Testis (tissue), 3 donors: Measurements from ENCODE around the gene HES4. TPM values are rescaled to one million over a fixed set of nuclear protein-coding genes. Genes with fewer than 3 reads are reported as not detected.

Source experiments
- DNase-seq: peaks from one replicate; pipeline ENCODE4 v3.0.0-alpha.2; 2019
- H3K27ac ChIP-seq, 2 donors: fragments of 200-600 bp; sonication (generic); one replicate each; pipeline ENCODE4 v1.5.1; 2019
- H3K27me3 ChIP-seq: fragments of 200-600 bp; sonication (generic); one replicate; pipeline ENCODE4 v1.5.1; 2019
- H3K36me3 ChIP-seq: fragments of 200-600 bp; sonication (generic); one replicate; pipeline ENCODE4 v1.5.1; 2017; ENCODE audit warnings: low read depth; ENCODE audit errors: missing control alignments
- H3K4me1 ChIP-seq: fragments of 200-600 bp; sonication (generic); one replicate; pipeline ENCODE4 v1.5.1; 2019
- H3K4me3 ChIP-seq, 2 donors: fragments of 200-600 bp; sonication (generic); one replicate each; pipeline ENCODE4 v1.5.1; 2017 to 2019
- H3K9me3 ChIP-seq: fragments of 200-600 bp; sonication (generic); one replicate; pipeline ENCODE4 v1.5.1; 2017
- POLR2A ChIP-seq: fragments of 450-650 bp; IDR thresholded peaks from one replicate; pipeline ENCODE4 v1.6.1; 2017; ENCODE audit warnings: antibody characterized with exemption, mild to moderate bottlenecking, moderate library complexity
- WGBS, 2 donors: methylation state at CpG; one replicate each; pipeline ENCODE4 v1.1.5; 2018; 5-methylcytosine and 5-hydroxymethylcytosine counted together
- intact Hi-C: fragments of 100-400 bp; cut with DNase I; formaldehyde crosslinking; loops from one replicate; pipeline ENCODE4 v1.15.1; 2023; ENCODE audit warnings: low total_unique reads
- polyA plus RNA-seq: library from polyadenylated mRNA; stranded (reverse); fragments of 350-450 nt; fragmentation: Illumina TruSeq; extraction: RNeasy Lipid Tissue Mini Kit (QIAGEN cat#74804); gene quantifications from one replicate; pipeline ENCODE4 v1.2.3, GENCODE V29; 2014; ENCODE audit warnings: low read depth, low replicate concordance; ENCODE audit not compliant: insufficient read depth
- small RNA-seq, 2 donors: library from RNA; depleted of rRNA; stranded (forward); fragments of <200 nt; gene quantifications; one replicate each; pipeline ENCODE3, GENCODE V24; 2016
- total RNA-seq, 2 donors: library from RNA; depleted of rRNA; stranded (reverse); fragments of >200 nt; gene quantifications; one replicate each; pipeline ENCODE4 v1.2.3, GENCODE V29; 2016
- TF ChIP-seq, protein P1 (sequence below), 3 experiments: fragments of 450-650 bp in 2 of 3; fragments of 200-600 bp in 1 of 3; sonication (generic) in 1 of 3; IDR thresholded peaks; one replicate each; pipeline ENCODE4 v1.5.1; 2016 to 2019; ENCODE audit warnings: antibody characterized with exemption in 3 of 3, mild to moderate bottlenecking in 2 of 3, moderate library complexity in 1 of 3

Gene HES4
- total and polyA plus RNA-seq, 3 donors from 2014 or later: 2.3 to 27.5 (median 26.4) TPM

DNA sequence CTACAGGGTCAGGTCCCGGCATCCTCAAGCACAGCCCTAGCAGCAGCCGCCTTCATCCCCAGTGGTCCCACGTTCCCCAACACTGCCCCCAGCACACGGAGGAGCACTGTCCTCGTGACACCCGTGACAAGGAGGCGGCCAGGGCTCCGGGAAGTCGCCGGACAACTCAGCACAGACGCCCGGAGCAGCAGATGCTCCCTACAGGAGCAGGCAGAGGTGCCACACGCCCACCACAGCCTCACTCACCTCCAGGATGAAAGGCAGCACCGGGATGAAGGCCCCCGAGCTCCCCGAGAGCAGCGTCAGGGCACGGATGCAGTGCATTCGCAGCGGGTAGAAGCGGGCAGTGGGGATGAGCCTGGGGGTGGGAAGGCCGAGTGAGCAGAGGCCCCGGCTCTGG lies 49.0 kb downstream of the HES4 start:
- intact Hi-C loops: no loop called here
- 92 to 94% methylated on average over 15 to 23 of the region's 23 CpGs for WGBS, 2 donors
- no peaks in the 10 kb centered on the region for H3K27me3 ChIP-seq
- no peaks in the 10 kb centered on the region for H3K4me1 ChIP-seq
- H3K27ac ChIP-seq: no peak overlapping the region
- TF ChIP-seq, protein P1, sequence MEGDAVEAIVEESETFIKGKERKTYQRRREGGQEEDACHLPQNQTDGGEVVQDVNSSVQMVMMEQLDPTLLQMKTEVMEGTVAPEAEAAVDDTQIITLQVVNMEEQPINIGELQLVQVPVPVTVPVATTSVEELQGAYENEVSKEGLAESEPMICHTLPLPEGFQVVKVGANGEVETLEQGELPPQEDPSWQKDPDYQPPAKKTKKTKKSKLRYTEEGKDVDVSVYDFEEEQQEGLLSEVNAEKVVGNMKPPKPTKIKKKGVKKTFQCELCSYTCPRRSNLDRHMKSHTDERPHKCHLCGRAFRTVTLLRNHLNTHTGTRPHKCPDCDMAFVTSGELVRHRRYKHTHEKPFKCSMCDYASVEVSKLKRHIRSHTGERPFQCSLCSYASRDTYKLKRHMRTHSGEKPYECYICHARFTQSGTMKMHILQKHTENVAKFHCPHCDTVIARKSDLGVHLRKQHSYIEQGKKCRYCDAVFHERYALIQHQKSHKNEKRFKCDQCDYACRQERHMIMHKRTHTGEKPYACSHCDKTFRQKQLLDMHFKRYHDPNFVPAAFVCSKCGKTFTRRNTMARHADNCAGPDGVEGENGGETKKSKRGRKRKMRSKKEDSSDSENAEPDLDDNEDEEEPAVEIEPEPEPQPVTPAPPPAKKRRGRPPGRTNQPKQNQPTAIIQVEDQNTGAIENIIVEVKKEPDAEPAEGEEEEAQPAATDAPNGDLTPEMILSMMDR (IDR thresholded peaks at IDR 0.05): no peak
- no peak for TF ChIP-seq POLR2A
- no peak overlapping the region for H3K4me3 ChIP-seq
- H3K9me3 ChIP-seq: no peaks in the 10 kb centered on the region
- DNase-seq: no peak
- no peaks in the 10 kb centered on the region for H3K36me3 ChIP-seq

DNA sequence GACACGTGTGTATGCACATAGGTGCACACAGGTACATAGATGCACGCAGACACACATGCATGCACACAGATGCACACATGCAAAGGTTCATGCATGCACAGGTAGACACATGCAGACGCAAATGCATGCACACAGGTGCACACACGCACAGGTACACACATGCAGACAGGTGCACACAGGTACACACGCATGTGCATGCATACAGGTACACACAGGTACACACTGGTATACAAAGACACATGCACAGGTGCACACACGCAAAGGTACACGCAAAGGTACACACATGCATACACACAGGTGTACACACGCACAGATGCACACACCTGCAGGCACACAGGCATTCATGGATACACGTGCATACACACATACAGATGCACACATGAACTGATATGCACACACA lies 49.6 kb downstream of the HES4 start:
- Histone ChIP-seq H3K36me3 (no peaks in the 10 kb centered on the region), H3K4me3 (no peak overlapping the region)

More for the DNA sequence above, 49.6 kb downstream of the HES4 start:
- H3K27ac ChIP-seq: no peak overlapping the region
- intact Hi-C loops: no loop called here
- DNase-seq: no peak
- H3K9me3 ChIP-seq: no peaks in the 10 kb centered on the region
- 93 to 96% methylated on average over 8 to 9 of the region's 9 CpGs for WGBS, 2 donors
- no peaks in the 10 kb centered on the region for H3K4me1 ChIP-seq
- TF ChIP-seq, protein P1 (IDR thresholded peaks at IDR 0.05): no peak
- H3K27me3 ChIP-seq: no peaks in the 10 kb centered on the region

Small RNAs within 50 kb of the gene (small RNA-seq; reads per million reads assigned to genes)
- 0 reads per million in 2 donors for gene AL645608.3

Other genes with a start within 250 kb of the HES4 start
- gene SAMD11, start 76.2 kb downstream of the HES4 start, total RNA-seq: 10 to 100 TPM; 36.9 to 47.2 TPM
- 7.9 TPM for gene SAMD11, start 76.2 kb downstream of the HES4 start, polyA plus RNA-seq
- 10 to 100 TPM; 82.5 to 94.0 TPM for gene NOC2L, start 40.8 kb downstream of the HES4 start, total RNA-seq
- 78.3 TPM for gene NOC2L, start 40.8 kb downstream of the HES4 start, polyA plus RNA-seq
- gene KLHL17, start 39.5 kb downstream of the HES4 start, total RNA-seq: 10 to 100 TPM; 34.9 to 36.4 TPM
- 16.0 TPM for gene KLHL17, start 39.5 kb downstream of the HES4 start, polyA plus RNA-seq
- gene PLEKHN1, start 33.6 kb downstream of the HES4 start, total RNA-seq: under 1 TPM; 0.47 to 0.56 TPM
- gene PLEKHN1, start 33.6 kb downstream of the HES4 start, polyA plus RNA-seq: 0.21 TPM
- 1 to 10 TPM; 3.2 to 4.9 TPM for gene PERM1, start 18.0 kb downstream of the HES4 start, total RNA-seq
- 0.65 TPM for gene PERM1, start 18.0 kb downstream of the HES4 start, polyA plus RNA-seq
- 10 to 100 TPM; 22.8 to 24.0 TPM for gene ISG15, start 13.4 kb upstream of the HES4 start, total RNA-seq
- 16.6 TPM for gene ISG15, start 13.4 kb upstream of the HES4 start, polyA plus RNA-seq
- 100 to 1,000 TPM in 1 of 2 donors, 10 to 100 TPM in 1; 99.4 to 108 TPM for gene AGRN, start 20.0 kb upstream of the HES4 start, total RNA-seq
- gene AGRN, start 20.0 kb upstream of the HES4 start, polyA plus RNA-seq: 48.9 TPM
- under 1 TPM; 0.19 to 0.31 TPM for gene RNF223, start 74.2 kb upstream of the HES4 start, total RNA-seq
- not detected for gene RNF223, start 74.2 kb upstream of the HES4 start, polyA plus RNA-seq
- 10 to 100 TPM; 50.7 to 68.3 TPM for gene C1orf159, start 116.0 kb upstream of the HES4 start, total RNA-seq
- gene C1orf159, start 116.0 kb upstream of the HES4 start, polyA plus RNA-seq: 40.7 TPM
- gene TTLL10, start 173.8 kb upstream of the HES4 start, total RNA-seq: 10 to 100 TPM; 20.4 to 58.0 TPM
- 44.9 TPM for gene TTLL10, start 173.8 kb upstream of the HES4 start, polyA plus RNA-seq
- gene TNFRSF18, start 206.5 kb upstream of the HES4 start, total RNA-seq: not detected
- 0.67 TPM for gene TNFRSF18, start 206.5 kb upstream of the HES4 start, polyA plus RNA-seq
- 1 to 10 TPM in 1 of 2 donors, under 1 TPM in 1; 0.87 to 1.4 TPM for gene TNFRSF4, start 214.1 kb upstream of the HES4 start, total RNA-seq
- 0.80 TPM for gene TNFRSF4, start 214.1 kb upstream of the HES4 start, polyA plus RNA-seq
- 100 to 1,000 TPM; 146 to 158 TPM for gene SDF4, start 231.9 kb upstream of the HES4 start, total RNA-seq
- gene SDF4, start 231.9 kb upstream of the HES4 start, polyA plus RNA-seq: 167 TPM
- 10 to 100 TPM; 26.1 to 37.3 TPM for gene B3GALT6, start 232.1 kb upstream of the HES4 start, total RNA-seq
- gene B3GALT6, start 232.1 kb upstream of the HES4 start, polyA plus RNA-seq: 8.5 TPM
- gene C1QTNF12, start 246.6 kb upstream of the HES4 start, total RNA-seq: 1 to 10 TPM; 4.7 to 7.7 TPM
- gene C1QTNF12, start 246.6 kb upstream of the HES4 start, polyA plus RNA-seq: 2.7 TPM